B cell (primary cell): Measurements from ENCODE around the gene RCN1. TPM values are rescaled to one million over a fixed set of nuclear protein-coding genes. Genes with fewer than 3 reads are reported as not detected.

ENCODE experiments used
- ATAC-seq: fragments of 200-7000 bp; cut with Tn5 transposase; one replicate; pipeline ENCODE4 v1.10.0; 2021; ENCODE audit warnings: low read depth, mild to moderate bottlenecking, moderate number of reproducible peaks, moderate library complexity
- CTCF ChIA-PET: fragments of 350-600 bp; sonication (Branson Sonifier 250); formaldehyde crosslinking; loops from one replicate; lab custom pipeline; 2021; ENCODE audit warnings: antibody characterized with exemption, inconsistent platforms; lab: Charles Lee
- POLR2A ChIA-PET: fragments of 350-600 bp; sonication (Branson Sonifier 250); formaldehyde crosslinking; loops from one replicate; lab custom pipeline; 2021; ENCODE audit warnings: antibody characterized with exemption; lab: Charles Lee
- DNase-seq: peaks from one replicate; pipeline ENCODE4 v3.0.0; 2013
- H2AFZ ChIP-seq: 2 replicates; pipeline ENCODE4 v1.6.1; 2012; ENCODE audit warnings: mild to moderate bottlenecking, low read depth, low read length; ENCODE audit not compliant: insufficient read depth, poor library complexity, severe bottlenecking
- H3K27ac ChIP-seq, 2 donors: 1 replicate in 1 of 2; 2 replicates in 1 of 2; pipeline ENCODE4 v1.5.1; 2012 to 2013; ENCODE audit warnings: low read length in 2 of 2, mild to moderate bottlenecking in 2 of 2, moderate library complexity in 1 of 2
- H3K27me3 ChIP-seq, 4 experiments: fragments of 200-600 bp in 1 of 4; sonication (generic) in 1 of 4; replicated peaks in 1 of 4; 1 replicate in 2 of 4; 2 replicates in 2 of 4; pipeline versions ENCODE4 v1.6.1 to v1.7.0; 2013 to 2016; ENCODE audit warnings: low read length in 3 of 4, mild to moderate bottlenecking in 2 of 4, mixed read lengths in 1 of 4, moderate library complexity in 1 of 4; ENCODE audit not compliant: insufficient read depth in 4 of 4, control insufficient read depth in 3 of 4; ENCODE audit errors: control extremely low read depth in 1 of 4
- H3K36me3 ChIP-seq, 2 experiments: replicated peaks in 1 of 2; 1 replicate in 1 of 2; 2 replicates in 1 of 2; pipeline versions ENCODE4 v1.6.1 to v1.7.1; 2013; ENCODE audit warnings: low read length in 1 of 2; ENCODE audit not compliant: insufficient read depth in 2 of 2, control insufficient read depth in 1 of 2; ENCODE audit errors: control extremely low read depth in 1 of 2, extremely low read depth in 1 of 2
- H3K4me1 ChIP-seq, 2 donors: fragments of 200-600 bp in 1 of 2; sonication (generic) in 1 of 2; 1 replicate in 1 of 2; 2 replicates in 1 of 2; pipeline versions ENCODE4 v1.5.1 to v1.6.1; 2013 to 2017; ENCODE audit warnings: low read length in 2 of 2; ENCODE audit not compliant: control insufficient read depth in 2 of 2, insufficient read depth in 2 of 2
- H3K4me2 ChIP-seq: replicated peaks from 2 replicates; pipeline ENCODE3; 2012; ENCODE audit warnings: mild to moderate bottlenecking, low read depth, low read length; ENCODE audit not compliant: poor library complexity, severe bottlenecking
- H3K4me3 ChIP-seq, 5 experiments: fragments of 200-600 bp in 1 of 5; sonication (generic) in 1 of 5; 1 replicate in 3 of 5; 2 replicates in 2 of 5; pipeline versions ENCODE4 v1.5.1 to v1.7.0; 2011 to 2016; ENCODE audit warnings: low read length in 4 of 5, mild to moderate bottlenecking in 4 of 5, low read depth in 2 of 5, control low read depth in 1 of 5, moderate library complexity in 1 of 5; ENCODE audit not compliant: insufficient read depth in 1 of 5; ENCODE audit errors: control extremely low read depth in 1 of 5, extremely low read depth in 1 of 5
- H3K79me2 ChIP-seq: fragments of 200-600 bp; sonication (generic); one replicate; pipeline ENCODE4 v1.6.0; 2016; ENCODE audit warnings: low read length; ENCODE audit not compliant: control insufficient read depth, insufficient read depth
- H3K9ac ChIP-seq: fragments of 200-600 bp; sonication (generic); 2 replicates; pipeline ENCODE4 v1.6.1; 2017; ENCODE audit warnings: mild to moderate bottlenecking, low read length, moderate library complexity
- H3K9me3 ChIP-seq, 3 donors: one replicate each; pipeline versions ENCODE4 v1.6.1 to v1.7.1; 2013; ENCODE audit warnings: low read length in 2 of 3; ENCODE audit not compliant: control insufficient read depth in 2 of 3, insufficient read depth in 1 of 3; ENCODE audit errors: control extremely low read depth in 1 of 3
- H4K20me1 ChIP-seq: 2 replicates; pipeline ENCODE4 v1.6.0; 2012; ENCODE audit warnings: mild to moderate bottlenecking, low read length; ENCODE audit not compliant: insufficient read depth, control insufficient read depth, poor library complexity, severe bottlenecking
- H3K27ac Mint-ChIP-seq: one replicate; pipeline ENCODE4 v1.8.0; 2021; ENCODE audit warnings: mixed read lengths
- H3K27me3 Mint-ChIP-seq: one replicate; pipeline ENCODE4 v1.8.0; 2021; ENCODE audit warnings: mixed read lengths
- H3K4me1 Mint-ChIP-seq: one replicate; pipeline ENCODE4 v1.8.0; 2021; ENCODE audit warnings: mixed read lengths
- H3K4me3 Mint-ChIP-seq: one replicate; pipeline ENCODE4 v1.8.0; 2021; ENCODE audit warnings: mixed read lengths
- H3K9me3 Mint-ChIP-seq: one replicate; pipeline ENCODE4 v1.8.0; 2022; ENCODE audit warnings: mixed read lengths; ENCODE audit not compliant: insufficient read depth
- CTCF ChIP-seq: fragments of 200-600 bp; IDR thresholded peaks from one replicate; pipeline ENCODE4 v1.8.0; 2022; ENCODE audit warnings: antibody characterized with exemption, mild to moderate bottlenecking
- EZH2 ChIP-seq: IDR thresholded peaks from 2 replicates; pipeline ENCODE4 v1.6.1; 2012; ENCODE audit warnings: borderline replicate concordance, low read depth, mild to moderate bottlenecking, moderate library complexity, low read length; ENCODE audit not compliant: insufficient read depth, poor library complexity, severe bottlenecking
- WGBS: methylation state at CpG from one replicate; pipeline ENCODE4 v1.1.5; 2013; ENCODE audit warnings: missing lambda C conversion rate; ENCODE audit not compliant: insufficient coverage; 5-methylcytosine and 5-hydroxymethylcytosine counted together
- intact Hi-C: fragments of 100-400 bp; cut with micrococcal nuclease; formaldehyde crosslinking; loops from one replicate; pipeline ENCODE4 v1.10.0; 2022
- polyA plus RNA-seq: library from polyadenylated mRNA; depleted of rRNA; stranded (reverse); fragments of >200 nt; gene quantifications from 2 replicates; pipeline ENCODE4 v1.2.3, GENCODE V29; 2012
- total RNA-seq, 2 donors: library from RNA; stranded (reverse); fragments of 120-200 nt in 1 of 2; gene quantifications; 1 replicate in 1 of 2; 2 replicates in 1 of 2; pipeline versions ENCODE4 v1.2.3 to v1.2.4, GENCODE V29; 2013 to 2022

RCN1 gene
- total and polyA plus RNA-seq, 2 donors (not counting 1 experiment from before 2014, with no cell fraction given), result 2.6 to 3.8 TPM

GRCh38 chr11:32138902-32139301, 48.0 kb downstream of the RCN1 start:
- no peak overlapping the region for H3K27ac ChIP-seq
- no peak for DNase-seq
- H3K4me2 ChIP-seq, result no peak overlapping the region
- no peak overlapping the region for H3K4me3 ChIP-seq
- no peaks in the 10 kb centered on the region for H3K27me3 ChIP-seq
- no peak overlapping the region for H2AFZ ChIP-seq
- no peaks in the 10 kb centered on the region for H3K4me1 Mint-ChIP-seq
- peaks cover 2% of the 10 kb centered on the region for H3K9me3 Mint-ChIP-seq
- peaks cover 4% of the 10 kb centered on the region for H3K27me3 Mint-ChIP-seq
- no peak for TF ChIP-seq CTCF
- no peak for TF ChIP-seq EZH2
- ATAC-seq, result no peak
- no peaks in the 10 kb centered on the region for H3K79me2 ChIP-seq
- H3K4me3 Mint-ChIP-seq, result no peak overlapping the region
- CTCF ChIA-PET, result no interaction called here
- H4K20me1 ChIP-seq, result no peaks in the 10 kb centered on the region
- H3K27ac Mint-ChIP-seq, result no peak overlapping the region
- intact Hi-C loops, result no loop called here
- no peaks in the 10 kb centered on the region for H3K4me1 ChIP-seq
- no peaks in the 10 kb centered on the region for H3K36me3 ChIP-seq
- WGBS, result 100% methylated on average over 3 of the region's 3 CpGs
- POLR2A ChIA-PET, result no interaction called here
- no peak overlapping the region for H3K9ac ChIP-seq
- H3K9me3 ChIP-seq, result no peaks in the 10 kb centered on the region

- DNase-seq (no peak), ATAC-seq (no peak)
- no peak overlapping the region for H2AFZ ChIP-seq
- no peak for TF ChIP-seq CTCF
- TF ChIP-seq EZH2, result no peak
- H3K9ac ChIP-seq, result no peak overlapping the region
- CTCF ChIA-PET, result no interaction called here
- H3K27ac ChIP-seq, result no peak overlapping the region
- WGBS, result 82% methylated on average over 4 of the region's 4 CpGs
- no peaks in the 10 kb centered on the region for H3K79me2 ChIP-seq
- POLR2A ChIA-PET, result no interaction called here
- Mint-ChIP-seq H3K27me3 (peaks cover 4% of the 10 kb centered on the region), H3K4me3 (no peak overlapping the region), H3K4me1 (no peaks in the 10 kb centered on the region), H3K27ac (no peak overlapping the region), H3K9me3 (peaks cover 2% of the 10 kb centered on the region)
- no peaks in the 10 kb centered on the region for H3K4me1 ChIP-seq
- H4K20me1 ChIP-seq, result no peaks in the 10 kb centered on the region
- intact Hi-C loops, result no loop called here
- no peak overlapping the region for H3K4me2 ChIP-seq
- no peaks in the 10 kb centered on the region for H3K27me3 ChIP-seq
- H3K36me3 ChIP-seq, result no peaks in the 10 kb centered on the region
- no peaks in the 10 kb centered on the region for H3K9me3 ChIP-seq
- no peak overlapping the region for H3K4me3 ChIP-seq
Observed at GRCh38 chr11:32139896-32140520, 49.1 kb downstream of the RCN1 start.
